Activated CD8-positive, alpha-beta T cell treated with anti-CD3 and anti-CD28 coated beads, Interleukin-2, amount 10 ng/mL, durations not matched to agents 7 days and 5 days (primary cell): ENCODE measurements around the gene USP24. TPM values are rescaled to one million over a fixed set of nuclear protein-coding genes. Genes with fewer than 3 reads are reported as not detected.

ENCODE experiments used
- ATAC-seq: fragments of 150-1000 bp; cut with Tn5 transposase; one replicate; pipeline ENCODE4 v1.10.0; 2021; ENCODE audit warnings: moderate library complexity
- CTCF ChIA-PET: fragments of 350-600 bp; sonication (Branson Sonifier 250); formaldehyde crosslinking; loops from one replicate; lab custom pipeline; 2021; ENCODE audit warnings: antibody characterized with exemption; lab: Charles Lee
- POLR2A ChIA-PET: fragments of 350-600 bp; sonication (Branson Sonifier 250); formaldehyde crosslinking; loops from one replicate; lab custom pipeline; 2021; ENCODE audit warnings: antibody characterized with exemption; lab: Charles Lee
- DNase-seq: peaks from one replicate; pipeline ENCODE4 v3.0.0-alpha.2; 2020
- H3K27ac Mint-ChIP-seq: one replicate; pipeline ENCODE4 v1.8.0; 2021; ENCODE audit warnings: mild to moderate bottlenecking, mixed read lengths
- H3K27me3 Mint-ChIP-seq: one replicate; pipeline ENCODE4 v1.8.0; 2021; ENCODE audit warnings: low read depth, mixed read lengths
- H3K36me3 Mint-ChIP-seq: one replicate; pipeline ENCODE4 v1.8.0; 2021; ENCODE audit warnings: low read depth, mixed read lengths
- H3K4me1 Mint-ChIP-seq: one replicate; pipeline ENCODE4 v1.8.0; 2021; ENCODE audit warnings: low read depth, mixed read lengths
- H3K4me3 Mint-ChIP-seq: one replicate; pipeline ENCODE4 v1.8.0; 2021; ENCODE audit warnings: mild to moderate bottlenecking, mixed read lengths
- H3K9me3 Mint-ChIP-seq: one replicate; pipeline ENCODE4 v1.8.0; 2022; ENCODE audit warnings: mixed read lengths; ENCODE audit not compliant: insufficient read depth
- total RNA-seq, 2 experiments: library from RNA; stranded (reverse); gene quantifications; one replicate each; pipeline ENCODE4 v1.2.3, GENCODE V29; 2021

USP24 gene
- total RNA-seq, 2 experiments from 2014 or later = 36.7 to 44.1 TPM

DNA sequence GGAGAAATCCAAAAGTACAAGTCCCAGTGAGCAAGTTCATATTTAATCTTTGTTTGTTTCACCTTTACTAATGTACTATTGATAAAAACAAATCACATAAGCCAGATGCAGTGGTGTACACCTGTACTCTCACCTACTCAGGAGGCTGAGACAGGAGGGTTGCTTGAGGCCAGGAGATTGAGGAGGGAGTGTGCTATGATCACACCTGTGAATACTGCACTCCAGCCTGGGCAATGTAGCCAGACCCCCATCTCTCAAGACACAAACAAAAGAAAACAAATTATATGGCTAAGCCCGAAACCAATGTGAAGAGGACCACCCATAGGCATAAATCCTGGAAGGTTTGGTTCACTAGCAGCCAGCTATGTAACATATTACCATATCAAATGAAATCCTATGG, 9.6 kb upstream of the USP24 start:
- no peak overlapping the region for H3K27ac Mint-ChIP-seq
- DNase-seq = no peak
- POLR2A ChIA-PET = interaction anchor here (1.1 kb wide), 1 partner anchor 31 kb away, joined by 3 read pairs; no protein-coding TSS in a partner anchor
- CTCF ChIA-PET = interaction anchor here (0.9 to 1.1 kb wide), 3 partner anchors 12 to 81 kb away, joined by 3 to 4 read pairs (median 3); no protein-coding TSS in a partner anchor
- no peak overlapping the region for H3K4me3 Mint-ChIP-seq
- no peaks in the 10 kb centered on the region for H3K27me3 Mint-ChIP-seq
- H3K9me3 Mint-ChIP-seq = peaks cover 17% of the 10 kb centered on the region
- no peaks in the 10 kb centered on the region for H3K4me1 Mint-ChIP-seq
- no peak for ATAC-seq
- peaks cover 2% of the 10 kb centered on the region for H3K36me3 Mint-ChIP-seq

GRCh38 chr1:55222152-55222551, 7.0 kb upstream of the USP24 start:
- peaks cover 4% of the 10 kb centered on the region for H3K9me3 Mint-ChIP-seq
- H3K27ac Mint-ChIP-seq = no peak overlapping the region
- H3K4me1 Mint-ChIP-seq = peaks cover 10% of the 10 kb centered on the region
- no peak for DNase-seq
- CTCF ChIA-PET = interaction anchor here (0.9 kb wide), 1 partner anchor 62 kb away, joined by 3 read pairs; no protein-coding TSS in a partner anchor
- POLR2A ChIA-PET = no interaction called here
- no peak for ATAC-seq
- H3K36me3 Mint-ChIP-seq = no peaks in the 10 kb centered on the region
- no peaks in the 10 kb centered on the region for H3K27me3 Mint-ChIP-seq
- no peak overlapping the region for H3K4me3 Mint-ChIP-seq

DNA sequence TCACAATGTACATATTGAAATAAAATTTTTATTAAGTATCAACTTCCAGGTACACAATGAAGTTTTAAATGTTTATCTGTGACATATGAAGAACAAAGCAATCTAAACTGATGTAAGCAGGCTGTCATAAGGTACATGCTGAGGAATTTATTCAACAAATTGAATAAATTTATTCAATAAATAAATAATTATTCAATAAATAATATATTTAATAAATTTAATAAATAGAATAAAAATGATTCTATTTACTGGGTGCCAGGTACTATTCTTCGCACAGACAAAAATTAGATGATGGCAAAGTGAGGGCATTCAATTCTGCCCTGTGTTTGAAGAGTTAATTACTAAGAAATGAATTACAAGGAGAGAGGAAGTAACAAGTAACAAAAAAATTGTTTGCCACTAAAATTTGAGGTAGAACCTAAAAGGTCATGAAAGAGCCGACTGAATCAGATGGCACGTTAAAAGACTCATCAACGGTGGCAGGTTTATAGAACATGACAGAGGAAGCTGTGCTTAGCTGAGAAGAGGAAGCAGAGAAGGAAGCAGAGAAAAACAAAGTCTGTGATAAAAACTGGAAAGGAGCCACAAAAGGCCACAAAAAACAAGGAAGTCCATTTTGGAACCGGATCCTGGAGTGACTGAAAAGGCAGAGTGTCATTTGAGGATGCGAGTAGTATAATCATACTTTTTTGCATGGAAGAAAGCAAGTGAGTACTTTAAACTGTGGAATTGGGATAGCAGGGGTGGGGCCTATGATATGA, 2.2 kb upstream of the USP24 start:
- CTCF ChIA-PET = interaction anchor here (0.7 to 2.5 kb wide), 3 partner anchors 61 to 74 kb away, joined by 3 to 8 read pairs (median 4); no protein-coding TSS in a partner anchor
- H3K27ac Mint-ChIP-seq = peak overlapping the region; percentile 62
- peaks cover 10% of the 10 kb centered on the region for H3K36me3 Mint-ChIP-seq
- H3K4me1 Mint-ChIP-seq = peaks cover 40% of the 10 kb centered on the region
- H3K27me3 Mint-ChIP-seq = no peaks in the 10 kb centered on the region
- H3K9me3 Mint-ChIP-seq = no peaks in the 10 kb centered on the region
- ATAC-seq (no peak), DNase-seq (peak; percentile 38)
- peak overlapping the region; percentile 5 for H3K4me3 Mint-ChIP-seq
- POLR2A ChIA-PET = no interaction called here

GRCh38 chr1:55216096-55216495, 932 bp upstream of the USP24 start:
- Mint-ChIP-seq H3K9me3 (no peaks in the 10 kb centered on the region), H3K36me3 (peaks cover 16% of the 10 kb centered on the region), H3K27me3 (no peaks in the 10 kb centered on the region), H3K27ac (peak overlapping the region; percentile 98), H3K4me3 (peak overlapping the region; percentile 95), H3K4me1 (peaks cover 52% of the 10 kb centered on the region)
- ATAC-seq = no peak
- ChIA-PET POLR2A (interaction anchor here (2.1 kb wide), 1 partner anchor 64 kb away, joined by 8 read pairs; no protein-coding TSS in a partner anchor), CTCF (interaction anchor here (1.1 to 4.5 kb wide), 3 partner anchors 61 to 73 kb away, joined by 3 to 31 read pairs (median 5); no protein-coding TSS in a partner anchor)
- no peak for DNase-seq

- Mint-ChIP-seq H3K36me3 (peaks cover 19% of the 10 kb centered on the region), H3K4me3 (peak overlapping the region; percentile 63), H3K27ac (peak overlapping the region; percentile 45), H3K4me1 (peaks cover 64% of the 10 kb centered on the region), H3K27me3 (no peaks in the 10 kb centered on the region), H3K9me3 (no peaks in the 10 kb centered on the region)
- no peak for DNase-seq
- ATAC-seq = peak; percentile 23
- ChIA-PET CTCF (interaction anchor here (1.5 to 4.5 kb wide), 2 partner anchors 62 to 72 kb away, joined by 5 to 31 read pairs; no protein-coding TSS in a partner anchor), POLR2A (interaction anchor here (0.6 to 2.1 kb wide), 4 partner anchors 9 to 72 kb away, joined by 3 to 8 read pairs (median 5); no protein-coding TSS in a partner anchor)
These were observed 300 bp downstream of the USP24 start for GRCh38 chr1:55214934-55215193.

- ChIA-PET POLR2A (interaction anchor here (0.6 to 2.1 kb wide), 5 partner anchors 9 to 77 kb away, joined by 3 to 8 read pairs (median 4); no protein-coding TSS in a partner anchor), CTCF (interaction anchor here (3.1 to 4.5 kb wide), 2 partner anchors 11 to 72 kb away, joined by 9 to 31 read pairs; no protein-coding TSS in a partner anchor)
- Mint-ChIP-seq H3K36me3 (peaks cover 19% of the 10 kb centered on the region), H3K4me3 (peak overlapping the region; percentile 84), H3K27ac (peak overlapping the region; percentile 87), H3K27me3 (no peaks in the 10 kb centered on the region), H3K9me3 (no peaks in the 10 kb centered on the region), H3K4me1 (peaks cover 69% of the 10 kb centered on the region)
- DNase-seq (peak; percentile 42), ATAC-seq (no peak)
These were observed 791 bp downstream of the USP24 start for GRCh38 chr1:55214212-55214933.

DNA sequence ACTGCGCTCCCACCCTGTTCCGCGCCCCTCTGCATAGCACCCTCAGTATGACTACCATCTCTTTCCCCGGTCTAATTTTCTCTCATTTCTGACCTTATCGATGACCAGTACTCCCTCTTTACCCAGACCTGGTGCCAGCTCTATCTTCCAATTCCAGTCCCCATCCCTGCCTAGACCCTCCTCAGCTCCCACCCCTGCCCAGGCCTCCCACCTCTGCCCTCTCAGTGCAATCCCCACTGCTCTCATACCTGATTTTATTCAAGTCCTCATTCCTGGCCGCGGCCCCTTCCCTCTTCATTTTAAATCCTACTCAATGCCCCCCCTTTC, 1.3 kb downstream of the USP24 start:
- peak; percentile 20 for ATAC-seq
- peak overlapping the region; percentile 84 for H3K4me3 Mint-ChIP-seq
- peak overlapping the region; percentile 87 for H3K27ac Mint-ChIP-seq
- peak; percentile 49 for DNase-seq
- ChIA-PET POLR2A (interaction anchor here (1.1 to 1.7 kb wide), 3 partner anchors 8 to 77 kb away, joined by 3 to 6 read pairs (median 3); no protein-coding TSS in a partner anchor), CTCF (interaction anchor here (1.0 to 4.5 kb wide), 6 partner anchors 9 to 71 kb away, joined by 3 to 31 read pairs (median 6); no protein-coding TSS in a partner anchor)
- H3K9me3 Mint-ChIP-seq = no peaks in the 10 kb centered on the region
- H3K27me3 Mint-ChIP-seq = no peaks in the 10 kb centered on the region
- peaks cover 22% of the 10 kb centered on the region for H3K36me3 Mint-ChIP-seq
- peaks cover 73% of the 10 kb centered on the region for H3K4me1 Mint-ChIP-seq

DNA sequence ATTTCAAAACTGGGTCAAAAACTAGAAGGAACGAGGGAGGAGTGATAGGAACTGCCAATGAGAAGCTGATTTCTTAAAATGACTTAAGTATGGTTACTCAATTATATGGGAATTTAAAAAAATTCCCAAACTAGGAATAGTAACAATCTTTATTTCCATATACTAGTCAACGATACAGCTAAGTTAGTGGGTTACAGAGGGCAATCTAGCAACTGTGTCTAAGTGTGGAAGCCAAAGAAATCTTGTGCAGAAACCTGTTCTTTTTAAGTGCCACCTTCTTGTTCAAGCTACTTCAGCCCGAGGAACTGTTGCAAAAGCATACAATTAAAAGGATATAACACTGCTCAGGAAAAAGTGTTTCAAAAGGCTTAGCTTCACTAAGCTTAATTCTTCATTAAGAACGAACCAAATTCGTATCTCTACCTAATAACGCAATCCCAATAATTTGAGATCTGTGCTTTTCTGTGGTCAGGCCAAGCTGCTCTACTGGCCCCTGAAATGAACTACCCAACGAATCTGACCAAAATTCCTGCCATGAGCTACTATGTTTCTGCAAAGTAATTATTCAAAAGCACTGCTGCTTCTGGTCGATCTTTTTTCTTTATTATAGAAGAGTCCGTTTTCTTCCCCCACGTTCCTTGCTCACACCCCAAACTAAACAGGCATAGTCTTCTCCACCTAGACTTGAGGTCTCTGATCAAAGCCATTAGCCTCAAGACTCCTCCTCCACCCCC, 1.8 kb downstream of the USP24 start:
- Mint-ChIP-seq H3K27ac (peak overlapping the region; percentile 87), H3K4me3 (peak overlapping the region; percentile 84), H3K27me3 (no peaks in the 10 kb centered on the region), H3K36me3 (peaks cover 22% of the 10 kb centered on the region), H3K4me1 (peaks cover 71% of the 10 kb centered on the region), H3K9me3 (no peaks in the 10 kb centered on the region)
- CTCF ChIA-PET = interaction anchor here (0.8 to 4.5 kb wide), 9 partner anchors 9 to 71 kb away, joined by 3 to 31 read pairs (median 4); no protein-coding TSS in a partner anchor
- POLR2A ChIA-PET = interaction anchor here (0.6 to 1.3 kb wide), 6 partner anchors 9 to 76 kb away, joined by 3 to 5 read pairs (median 3); no protein-coding TSS in a partner anchor
- no peak for ATAC-seq
- DNase-seq = no peak

DNA sequence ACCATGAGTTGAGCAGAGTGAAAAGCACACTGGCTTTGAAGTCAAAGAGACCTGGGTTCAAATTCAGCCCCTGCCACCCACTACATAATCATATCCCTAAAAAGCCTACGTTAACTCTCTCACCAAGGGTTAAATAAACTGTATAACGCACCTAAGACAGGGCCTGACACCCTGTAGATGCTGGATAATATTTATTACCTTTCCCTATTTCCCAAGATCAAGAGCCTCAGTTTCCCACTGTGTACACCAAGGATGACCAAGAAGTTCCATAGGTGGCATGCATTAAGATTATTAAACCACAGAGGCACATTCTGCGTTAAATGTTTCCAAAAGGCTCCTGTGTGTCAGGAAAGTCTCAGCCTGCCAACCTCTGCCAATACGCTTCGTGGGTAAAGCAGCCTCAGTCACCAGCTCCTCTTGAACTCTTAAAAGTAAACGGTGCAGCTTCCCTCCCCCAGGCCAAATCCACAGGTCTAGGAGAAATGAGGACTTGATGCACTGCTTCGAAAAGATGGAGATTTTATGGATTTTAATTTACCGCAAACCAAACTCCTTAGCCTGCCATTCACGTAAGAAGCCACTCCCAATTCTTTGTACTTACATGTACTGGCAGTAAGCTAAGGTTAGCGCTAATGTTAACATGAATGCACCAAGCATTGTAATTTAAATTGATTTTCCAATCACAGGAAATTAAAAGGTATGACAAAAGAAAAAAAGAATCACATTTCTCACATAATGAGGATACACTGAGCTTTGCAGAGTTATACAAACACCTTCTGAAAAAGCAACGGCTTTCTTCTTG, 2.6 kb downstream of the USP24 start:
- Mint-ChIP-seq H3K4me3 (peak overlapping the region; percentile 84), H3K27ac (peak overlapping the region; percentile 87), H3K36me3 (peaks cover 25% of the 10 kb centered on the region), H3K9me3 (no peaks in the 10 kb centered on the region), H3K4me1 (peaks cover 69% of the 10 kb centered on the region), H3K27me3 (no peaks in the 10 kb centered on the region)
- DNase-seq = peak; percentile 34
- no peak for ATAC-seq
- ChIA-PET CTCF (interaction anchor here (0.7 to 4.5 kb wide), 11 partner anchors 8 to 72 kb away, joined by 3 to 31 read pairs (median 4); no protein-coding TSS in a partner anchor), POLR2A (interaction anchor here (0.6 to 1.3 kb wide), 5 partner anchors 8 to 73 kb away, joined by 3 to 5 read pairs (median 3); no protein-coding TSS in a partner anchor)

DNA sequence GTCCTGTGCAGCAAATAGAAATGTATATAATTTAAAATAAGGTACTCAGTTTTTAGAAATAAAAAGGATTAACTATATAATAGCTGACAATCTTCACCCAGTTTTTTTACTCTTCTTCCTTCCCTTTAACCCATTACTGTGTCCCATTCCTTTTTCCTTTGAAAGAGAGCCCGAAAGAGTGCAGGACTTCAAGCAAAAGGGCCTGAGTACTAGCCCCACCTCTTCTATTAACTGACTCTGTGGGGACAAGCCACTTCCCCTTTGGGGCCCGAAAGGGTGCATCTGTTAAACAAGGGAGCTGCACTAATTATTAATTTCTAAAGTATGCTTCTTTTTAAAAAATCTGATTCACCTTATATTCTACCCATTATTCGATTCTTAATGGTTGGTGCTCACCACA, 3.3 kb downstream of the USP24 start:
- Mint-ChIP-seq H3K4me3 (peak overlapping the region; percentile 84), H3K9me3 (no peaks in the 10 kb centered on the region), H3K27ac (peak overlapping the region; percentile 87), H3K36me3 (peaks cover 25% of the 10 kb centered on the region), H3K27me3 (no peaks in the 10 kb centered on the region), H3K4me1 (peaks cover 67% of the 10 kb centered on the region)
- peak; percentile 44 for DNase-seq
- ATAC-seq = no peak
- ChIA-PET POLR2A (no interaction called here), CTCF (interaction anchor here (0.8 to 4.5 kb wide), 7 partner anchors 8 to 335 kb away, joined by 3 to 31 read pairs (median 4); no protein-coding TSS in a partner anchor)
